ENCODE measurements around the gene ASS1.
"Not testable (repeated sequence)": the region's sequence is repeated elsewhere in the genome, so short reads cannot be mapped to it uniquely, and the experiment has no call there.

Gene ASS1

DNA sequence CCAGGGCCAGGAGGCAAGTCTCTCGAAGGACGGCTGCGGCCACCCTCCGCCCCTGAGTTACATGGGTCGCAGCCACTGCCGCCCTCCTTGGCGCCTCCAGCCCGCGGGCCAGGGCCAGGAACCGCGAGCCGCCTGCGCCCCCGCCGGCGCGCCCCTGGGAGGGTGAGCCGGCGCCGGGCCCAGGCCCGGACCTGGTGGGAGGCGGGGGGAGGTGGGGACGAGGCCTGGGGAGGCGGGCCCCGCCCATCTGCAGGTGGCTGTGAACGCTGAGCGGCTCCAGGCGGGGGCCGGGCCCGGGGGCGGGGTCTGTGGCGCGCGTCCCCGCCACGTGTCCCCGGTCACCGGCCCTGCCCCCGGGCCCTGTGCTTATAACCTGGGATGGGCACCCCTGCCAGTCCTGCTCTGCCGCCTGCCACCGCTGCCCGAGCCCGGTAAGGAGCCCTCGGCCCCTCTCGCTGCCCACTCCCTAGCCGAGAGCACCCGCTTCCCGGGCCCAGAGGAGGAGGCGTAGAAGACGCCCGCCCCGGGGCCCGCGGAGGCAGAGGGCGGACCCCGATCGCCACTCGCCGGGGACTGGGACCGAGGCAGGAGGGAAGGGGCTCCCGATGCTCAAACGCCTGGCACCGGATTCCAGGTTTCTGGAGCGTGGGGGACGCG, at the start of gene ASS1:
TSS of gene ASS1 (plus strand) at position 397 of the 657 bp plus-strand sequence. CDS start 7,268 bp downstream, outside the sequence.
- in situ Hi-C loops (cut with MboI; ENCODE audit: low sequenced_read_pairs): no loop called here

DNA sequence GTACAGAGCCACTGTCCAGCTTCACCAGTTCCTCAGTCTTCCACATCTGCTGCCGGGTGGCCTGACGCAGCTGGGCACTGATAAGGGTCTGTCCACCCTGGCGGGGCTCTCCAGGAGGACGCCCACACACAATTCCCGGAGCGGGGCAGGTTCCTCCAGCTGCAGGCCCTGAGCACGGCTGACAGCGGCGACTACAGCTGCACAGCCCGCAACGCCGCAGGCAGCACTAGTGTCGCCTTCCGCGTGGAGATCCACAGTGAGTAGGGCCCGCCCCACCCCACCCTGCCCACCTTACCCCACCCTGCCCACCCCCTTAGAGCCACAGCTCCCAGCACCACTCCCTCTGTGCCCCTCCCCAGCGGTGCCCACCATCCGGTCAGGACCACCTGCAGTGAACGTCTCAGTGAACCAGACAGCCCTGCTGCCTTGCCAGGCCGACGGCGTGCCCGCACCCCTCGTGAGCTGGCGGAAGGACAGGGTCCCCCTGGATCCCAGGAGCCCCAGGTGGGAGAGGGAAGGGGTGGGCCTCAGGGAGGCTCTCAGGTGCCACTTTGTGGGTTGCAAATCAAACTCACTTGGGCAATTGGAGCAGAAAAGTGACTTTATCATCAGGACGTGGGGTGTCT, 48.8 kb upstream of the ASS1 start:
- in situ Hi-C loops (cut with MboI; ENCODE audit: low sequenced_read_pairs): no loop called here

DNA sequence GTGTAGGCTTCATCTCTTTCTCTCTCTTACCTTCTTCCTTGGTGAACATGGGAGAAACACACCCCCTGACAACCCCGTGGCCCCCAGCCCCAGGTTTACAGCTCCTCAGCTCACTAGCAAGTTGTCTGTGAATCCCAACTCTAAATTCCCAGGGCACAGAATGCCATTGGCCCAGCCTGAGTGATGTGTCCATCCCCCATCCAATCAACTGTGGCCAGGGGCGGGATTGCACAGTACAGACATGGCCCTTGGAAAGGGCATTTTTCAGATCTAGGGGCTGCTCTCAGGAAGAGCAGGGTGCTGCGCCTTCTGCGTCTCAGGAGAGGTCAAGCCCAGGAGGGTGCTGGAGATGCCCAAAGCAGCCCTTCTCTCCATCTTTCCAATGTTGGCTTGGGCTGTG, 48.2 kb upstream of the ASS1 start:
- in situ Hi-C loops (cut with MboI; ENCODE audit: low sequenced_read_pairs): no loop called here

DNA sequence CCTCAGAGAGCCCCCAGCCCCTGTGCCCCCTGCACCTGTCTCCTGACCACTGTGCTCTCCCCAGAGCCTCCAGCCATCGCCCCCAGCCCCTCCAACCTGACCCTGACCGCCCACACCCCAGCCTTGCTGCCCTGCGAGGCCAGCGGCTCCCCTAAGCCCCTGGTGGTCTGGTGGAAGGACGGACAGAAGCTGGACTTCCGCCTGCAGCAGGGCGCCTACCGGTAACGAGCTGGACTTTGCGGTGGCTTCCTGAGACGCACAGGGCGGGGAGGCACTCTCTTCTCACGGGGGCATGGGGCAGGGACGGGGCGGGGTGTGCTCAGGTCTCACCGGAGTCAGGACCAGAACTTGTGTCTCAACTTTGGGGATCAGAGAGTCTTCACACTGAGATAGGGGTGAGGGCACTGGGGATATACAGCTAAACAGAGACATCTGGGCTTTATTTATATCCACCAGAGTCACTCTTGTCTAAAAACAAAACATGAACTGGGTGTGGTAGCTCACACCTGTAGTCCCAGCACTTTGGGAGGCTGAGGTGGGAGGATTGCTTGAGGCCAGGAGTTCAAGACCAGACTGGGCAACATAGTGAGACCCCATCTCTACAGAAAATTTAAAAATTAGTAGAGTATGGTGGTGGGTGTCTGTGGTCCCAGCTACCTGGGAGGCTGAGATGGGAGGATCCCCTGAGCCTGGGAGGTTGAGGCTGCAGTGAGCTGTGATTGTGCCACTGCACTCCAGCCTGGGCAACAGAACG, 46.1 kb upstream of the ASS1 start:
- in situ Hi-C loops (cut with MboI; ENCODE audit: low sequenced_read_pairs): no loop called here

DNA sequence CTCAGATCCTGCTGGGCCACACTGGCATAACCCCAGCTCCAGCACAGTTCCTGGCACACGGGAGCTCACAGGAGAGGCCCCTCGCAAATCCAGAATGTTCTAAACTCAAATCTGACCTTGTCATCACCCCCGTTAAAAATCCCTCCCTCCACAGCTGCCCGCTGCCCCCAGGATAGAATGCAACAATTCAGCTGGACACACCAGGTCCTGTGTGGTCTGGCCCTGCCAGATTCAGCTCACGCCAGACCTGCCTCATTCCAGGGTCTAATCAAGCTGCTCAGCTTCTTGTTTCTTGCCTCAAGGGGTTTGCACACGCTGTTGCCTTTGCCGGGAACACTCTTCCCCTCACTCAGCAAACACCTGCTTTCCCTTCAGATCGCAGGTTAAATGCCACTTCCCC, 45.0 kb upstream of the ASS1 start:
- in situ Hi-C loops (cut with MboI; ENCODE audit: low sequenced_read_pairs): no loop called here

DNA sequence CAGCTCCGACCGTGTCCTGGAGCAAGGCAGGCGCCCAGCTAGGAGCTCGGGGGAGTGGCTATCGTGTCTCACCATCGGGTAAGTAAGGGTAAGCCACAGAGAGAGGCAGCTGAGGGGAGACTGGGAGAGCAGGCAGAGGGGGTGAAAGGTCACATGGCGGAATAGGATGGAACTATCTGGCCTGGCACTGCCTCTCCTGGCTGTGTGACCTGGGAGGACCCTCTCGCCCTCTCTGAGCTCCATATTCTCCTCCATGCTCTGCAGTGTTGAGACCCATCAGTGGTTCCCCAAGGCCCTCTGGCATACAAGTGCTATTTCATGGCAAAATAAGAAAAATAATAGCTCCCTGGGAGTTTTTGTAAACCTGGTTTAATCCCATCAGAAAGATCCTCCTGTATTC, 43.9 kb upstream of the ASS1 start:
- in situ Hi-C loops (cut with MboI; ENCODE audit: low sequenced_read_pairs): no loop called here

DNA sequence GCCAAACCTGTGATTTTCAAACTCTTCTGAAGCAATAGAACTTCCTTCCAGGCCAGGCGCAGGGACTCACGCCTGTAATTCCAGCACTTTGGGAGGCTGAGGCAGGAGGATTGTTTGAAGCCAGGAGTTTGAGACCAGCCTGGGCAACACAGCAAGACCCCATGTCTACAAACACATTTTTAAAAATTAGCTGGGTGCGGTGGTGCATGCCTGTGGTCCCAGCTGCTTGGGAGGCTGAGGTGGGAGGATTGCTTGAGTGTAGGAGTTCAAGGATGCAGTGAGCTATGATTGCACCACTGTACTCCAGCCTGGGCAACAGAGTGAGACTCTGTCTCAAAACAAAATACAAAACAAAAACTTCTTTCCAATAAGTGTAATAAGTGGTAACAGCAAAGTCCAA, 43.0 kb upstream of the ASS1 start:
- in situ Hi-C loops (cut with MboI; ENCODE audit: low sequenced_read_pairs): not testable (repeated sequence)

DNA sequence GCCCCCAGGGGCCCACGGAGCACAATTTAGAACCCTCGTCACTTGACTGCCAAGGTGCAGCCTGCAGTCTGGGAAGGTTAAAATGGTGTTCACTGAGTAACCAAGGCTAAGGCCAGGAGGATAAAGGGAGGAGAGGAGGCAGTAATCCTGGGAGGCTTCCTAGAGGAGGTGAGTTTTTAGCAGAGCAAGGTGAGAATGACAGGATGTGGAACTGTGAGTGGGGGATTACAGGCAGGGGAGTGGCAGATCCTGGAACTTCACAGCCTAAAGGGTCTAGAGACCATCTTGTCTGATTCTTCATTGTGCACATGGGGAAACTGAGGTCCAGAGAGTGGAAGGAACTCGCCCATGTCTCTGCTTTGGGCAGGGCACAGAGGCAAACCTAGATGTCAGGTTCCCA, 42.5 kb upstream of the ASS1 start:
- in situ Hi-C loops (cut with MboI; ENCODE audit: low sequenced_read_pairs): no loop called here

DNA sequence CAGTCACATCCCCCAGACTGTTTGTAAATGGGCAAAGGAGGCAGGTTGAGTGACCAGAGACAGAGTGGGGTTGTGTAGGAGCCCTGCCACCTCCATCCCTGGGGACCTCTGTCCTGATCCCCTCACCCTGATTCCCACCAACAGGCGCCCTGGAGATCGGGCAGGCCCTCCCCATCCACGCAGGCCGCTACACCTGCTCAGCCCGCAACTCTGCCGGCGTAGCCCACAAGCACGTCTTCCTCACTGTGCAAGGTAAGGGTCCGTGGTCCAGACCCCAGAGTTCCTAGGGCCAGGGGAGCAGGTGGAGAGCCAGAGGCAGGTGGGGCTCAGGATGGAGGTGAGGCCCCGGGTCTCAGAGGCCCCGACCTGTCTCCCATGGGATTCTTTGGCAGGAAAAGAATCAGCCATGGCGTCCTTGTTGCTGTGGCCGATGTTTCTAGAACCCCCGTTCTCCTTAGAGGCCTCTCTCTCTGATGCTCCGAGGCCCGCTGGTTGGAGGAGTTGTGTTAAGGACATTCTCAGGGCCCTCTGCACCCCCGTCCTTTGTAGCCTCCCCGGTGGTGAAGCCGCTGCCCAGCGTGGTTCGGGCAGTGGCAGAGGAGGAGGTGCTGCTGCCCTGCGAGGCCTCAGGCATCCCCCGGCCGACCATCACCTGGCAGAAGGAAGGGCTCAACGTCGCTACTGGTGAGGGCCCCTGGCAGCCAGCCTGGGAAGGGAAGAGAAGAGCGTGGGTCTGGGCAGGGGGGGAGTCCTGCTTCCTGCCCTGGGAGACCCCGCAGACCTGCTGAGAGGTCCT, 41.9 kb upstream of the ASS1 start:
- in situ Hi-C loops (cut with MboI; ENCODE audit: low sequenced_read_pairs): no loop called here

DNA sequence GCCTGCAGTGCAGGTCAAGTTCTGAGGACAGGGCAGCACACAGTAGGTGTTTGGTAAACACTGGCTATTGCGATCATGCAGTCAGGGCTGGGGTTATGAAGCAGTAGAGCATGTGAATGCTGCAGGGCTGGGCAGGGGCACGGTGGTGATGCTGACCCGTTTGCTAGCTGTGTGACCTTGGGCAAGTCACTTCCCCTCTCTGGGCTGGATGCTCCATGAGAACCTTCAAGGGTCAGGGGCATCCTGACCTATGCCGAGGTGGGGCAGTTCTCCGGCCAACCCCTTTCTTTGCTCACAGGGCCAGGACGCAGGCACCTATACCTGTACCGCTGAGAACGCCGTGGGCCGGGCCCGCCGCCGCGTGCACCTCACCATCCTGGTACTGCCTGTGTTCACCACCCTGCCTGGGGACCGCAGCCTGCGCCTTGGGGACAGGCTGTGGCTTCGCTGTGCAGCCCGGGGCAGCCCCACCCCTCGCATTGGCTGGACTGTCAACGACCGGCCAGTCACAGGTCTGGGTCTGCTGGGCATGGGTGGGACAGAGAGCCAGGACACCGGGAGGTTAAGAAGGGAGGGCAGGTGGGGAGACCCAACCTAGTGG, 39.0 kb upstream of the ASS1 start:
- in situ Hi-C loops (cut with MboI; ENCODE audit: low sequenced_read_pairs): no loop called here

DNA sequence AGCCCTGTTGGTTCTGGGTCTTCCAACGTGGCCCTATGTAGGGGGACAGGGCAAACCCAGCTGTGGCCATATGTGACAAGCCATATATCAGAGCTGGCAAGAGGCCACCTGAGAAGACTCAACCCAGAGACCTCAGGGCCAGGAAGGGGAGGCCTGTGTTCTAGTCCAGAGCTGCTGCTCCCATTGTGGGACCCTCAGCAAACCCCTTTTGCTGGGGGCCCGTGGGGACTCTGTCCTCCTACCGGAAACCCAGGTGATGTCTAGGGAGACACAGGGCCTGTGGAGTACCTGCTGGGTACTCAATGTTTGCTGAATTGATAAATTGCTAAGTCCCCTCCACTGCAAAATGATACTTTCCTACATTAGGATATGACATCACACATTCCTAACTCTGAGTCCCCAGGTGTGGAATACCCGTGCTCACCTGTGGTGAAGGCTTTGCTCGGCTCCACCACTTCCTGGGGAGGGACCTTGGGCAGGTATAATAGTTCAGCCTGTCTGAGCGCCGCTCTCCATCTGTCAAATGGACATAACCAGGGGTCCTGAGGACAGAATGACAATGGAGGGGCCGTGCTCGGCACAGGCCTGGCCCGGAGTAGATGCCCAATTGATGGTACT, 38.4 kb upstream of the ASS1 start:
- in situ Hi-C loops (cut with MboI; ENCODE audit: low sequenced_read_pairs): no loop called here

DNA sequence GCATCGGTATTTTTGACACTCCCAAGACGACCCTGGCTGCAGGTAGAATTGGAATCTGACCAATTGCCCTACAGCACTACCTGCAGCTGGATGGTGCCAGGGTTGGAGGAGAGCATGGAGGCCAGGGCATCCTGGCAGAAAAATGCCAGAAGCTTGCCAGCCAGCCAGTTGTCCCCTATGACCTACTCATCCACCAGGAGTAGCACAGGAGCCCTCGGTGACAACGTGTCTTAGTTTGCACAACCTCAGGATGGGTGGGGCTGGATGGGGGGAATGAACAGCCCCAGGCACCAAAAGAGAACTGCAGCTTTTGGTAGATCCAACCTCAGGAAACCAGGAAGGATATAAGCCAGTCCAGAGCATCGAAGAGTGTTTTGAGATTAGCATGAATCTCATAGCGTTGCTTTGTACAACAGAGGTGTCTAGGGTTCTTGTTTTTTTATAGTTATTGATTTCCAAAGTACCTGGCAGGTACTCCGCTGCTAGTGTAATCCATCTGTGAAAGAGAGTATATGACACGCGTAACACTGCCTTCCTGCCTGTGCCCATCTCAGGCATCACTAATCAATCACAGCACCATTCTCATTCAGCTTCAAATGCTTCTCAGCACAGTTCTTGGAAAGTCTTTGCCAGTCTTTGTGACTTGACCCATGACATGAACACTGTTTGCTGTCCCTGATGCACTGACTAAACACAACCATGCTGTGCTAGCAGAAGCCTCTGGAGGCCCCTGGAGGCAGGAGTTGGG, 36.7 kb upstream of the ASS1 start:
- in situ Hi-C loops (cut with MboI; ENCODE audit: low sequenced_read_pairs): no loop called here

DNA sequence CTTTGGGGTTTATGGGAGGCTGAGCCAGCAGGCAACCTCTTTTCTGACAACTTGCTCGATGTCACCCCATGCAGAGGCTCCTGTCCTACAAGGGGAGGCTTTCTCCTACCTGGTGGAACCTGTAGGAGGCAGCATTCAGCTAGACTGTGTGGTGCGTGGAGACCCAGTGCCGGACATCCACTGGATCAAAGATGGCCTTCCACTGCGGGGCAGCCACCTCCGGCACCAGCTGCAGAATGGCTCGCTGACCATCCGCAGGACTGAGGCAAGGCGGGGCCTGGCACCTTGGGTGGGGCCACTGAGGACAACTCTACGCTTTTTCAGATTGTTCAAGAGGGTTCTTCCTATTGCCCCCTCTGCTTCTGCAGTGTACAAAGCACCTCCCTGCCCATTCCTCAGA, 36.1 kb upstream of the ASS1 start:
- in situ Hi-C loops (cut with MboI; ENCODE audit: low sequenced_read_pairs): no loop called here

DNA sequence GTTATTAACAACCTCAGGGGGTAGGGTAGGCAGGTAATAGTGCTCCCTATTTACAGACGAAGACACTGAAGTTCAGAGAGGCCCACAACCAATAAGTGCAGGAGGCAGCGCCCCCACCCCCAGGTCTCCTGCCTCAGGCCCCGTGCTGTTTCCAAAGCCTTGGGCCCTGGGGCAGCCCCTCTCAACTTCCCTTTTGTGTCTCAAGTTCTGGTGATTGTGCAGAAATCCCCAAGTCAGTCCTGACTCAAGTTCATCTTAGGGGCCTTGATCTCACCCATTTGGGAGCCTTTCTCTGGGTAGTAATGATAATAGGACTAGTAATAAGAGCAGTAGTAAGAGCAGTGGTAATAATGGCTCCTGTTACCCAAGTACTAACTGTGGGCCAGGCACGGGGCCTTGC, 35.5 kb upstream of the ASS1 start:
- in situ Hi-C loops (cut with MboI; ENCODE audit: low sequenced_read_pairs): no loop called here

DNA sequence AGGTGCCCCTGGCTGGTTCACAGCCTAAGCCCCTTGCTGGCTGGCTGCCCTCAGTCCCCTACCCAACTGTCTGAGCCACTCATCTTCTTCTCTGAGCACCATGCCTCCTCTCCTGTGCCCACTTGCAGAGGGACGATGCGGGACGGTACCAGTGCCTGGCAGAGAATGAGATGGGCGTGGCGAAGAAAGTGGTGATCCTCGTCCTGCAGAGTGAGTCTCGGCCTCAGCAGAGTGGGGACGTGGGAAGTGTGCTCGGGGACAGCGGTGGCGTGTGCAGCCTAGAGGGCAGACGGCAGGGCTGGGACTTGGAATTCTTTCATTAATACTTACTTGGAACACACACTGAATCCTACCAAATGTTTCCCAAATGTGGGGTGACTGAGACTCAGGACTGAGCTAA, 34.3 kb upstream of the ASS1 start:
- in situ Hi-C loops (cut with MboI; ENCODE audit: low sequenced_read_pairs): no loop called here

DNA sequence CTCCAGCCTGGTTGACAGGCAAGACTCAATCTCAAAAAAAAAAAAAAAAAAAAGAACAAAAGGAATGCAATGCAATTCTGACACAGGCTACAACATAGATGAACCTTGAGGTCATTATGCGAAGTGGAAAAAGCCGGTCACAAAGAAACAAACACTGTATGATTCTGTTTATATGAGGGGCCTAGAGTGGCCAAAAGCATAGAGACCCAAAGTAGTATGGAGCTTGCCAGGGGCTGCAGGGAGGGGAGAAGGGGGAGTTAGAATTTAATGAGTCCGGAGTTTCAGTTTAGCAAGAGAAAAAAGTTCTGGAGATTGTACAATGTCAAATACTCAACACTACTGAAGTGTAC, 33.2 kb upstream of the ASS1 start:
- in situ Hi-C loops (cut with MboI; ENCODE audit: low sequenced_read_pairs): no loop called here

DNA sequence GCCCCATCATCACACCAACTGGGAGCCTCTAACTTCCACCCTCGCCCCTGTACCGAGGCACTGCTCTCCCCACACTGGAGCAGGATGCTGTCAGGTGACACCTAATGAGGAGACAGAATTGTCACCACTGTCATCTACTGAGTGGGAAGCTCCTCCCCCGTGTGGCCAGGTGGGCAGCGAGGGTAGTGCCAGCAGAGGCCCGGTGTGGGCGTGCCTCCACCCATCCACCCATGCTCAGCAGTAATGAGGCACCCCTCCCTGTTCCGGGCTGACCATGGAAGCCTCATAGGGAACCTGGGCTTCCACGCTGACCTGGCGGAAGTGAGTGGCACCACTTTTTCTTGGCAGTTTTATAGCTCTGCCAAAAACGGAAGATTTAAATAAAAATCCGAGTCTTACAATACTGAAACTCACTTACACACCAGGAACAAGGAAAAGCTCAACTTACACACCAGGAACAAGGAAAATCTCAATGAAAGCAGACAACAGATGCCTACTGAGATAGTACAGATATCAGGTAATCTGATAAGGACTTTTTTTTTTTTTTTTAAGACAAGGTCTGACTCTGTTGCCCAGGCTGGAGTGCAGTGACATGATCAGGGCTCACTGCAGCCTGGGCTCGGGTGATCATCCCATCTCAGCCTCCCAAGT, 30.6 kb upstream of the ASS1 start:
- in situ Hi-C loops (cut with MboI; ENCODE audit: low sequenced_read_pairs): no loop called here

DNA sequence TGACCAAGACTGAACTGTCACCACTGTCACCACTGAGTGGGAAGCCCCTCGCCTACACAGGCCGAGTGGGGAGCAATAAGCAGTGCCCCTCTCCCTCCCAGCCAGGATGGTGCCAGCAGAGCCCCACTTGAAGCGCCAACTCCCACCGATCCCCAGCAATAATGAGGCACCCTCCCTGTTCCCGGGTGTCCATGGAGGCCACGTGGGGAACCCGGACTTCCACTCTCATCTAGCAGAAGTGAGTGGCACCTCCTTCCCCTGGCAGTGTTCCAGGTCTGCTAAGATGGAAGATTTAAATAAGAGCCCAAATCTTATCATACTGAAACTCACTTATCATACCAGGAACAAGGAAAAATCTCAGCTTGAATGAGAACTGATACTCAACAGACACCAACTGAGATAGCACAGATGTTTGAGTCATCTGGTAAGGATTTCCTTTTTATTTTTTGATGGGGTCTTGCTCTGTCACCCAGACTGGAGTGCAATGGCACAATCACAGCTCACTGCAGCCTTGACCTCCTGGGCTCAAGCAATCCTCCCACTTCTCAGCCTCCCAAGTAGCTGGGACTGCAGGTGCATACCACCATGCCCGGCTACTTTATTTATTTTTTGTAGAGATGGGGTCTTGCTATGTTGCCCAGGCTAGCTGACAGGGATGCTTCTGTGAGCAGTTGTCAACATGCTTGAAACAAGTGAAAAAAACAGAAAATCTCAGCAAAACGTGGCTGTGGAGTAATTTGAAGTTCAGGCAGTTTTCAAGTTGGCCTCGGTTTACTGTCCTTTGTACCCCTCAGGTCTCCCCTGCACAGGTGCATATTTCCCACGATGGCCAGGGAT, 29.6 kb upstream of the ASS1 start:
- in situ Hi-C loops (cut with MboI; ENCODE audit: low sequenced_read_pairs): no loop called here

DNA sequence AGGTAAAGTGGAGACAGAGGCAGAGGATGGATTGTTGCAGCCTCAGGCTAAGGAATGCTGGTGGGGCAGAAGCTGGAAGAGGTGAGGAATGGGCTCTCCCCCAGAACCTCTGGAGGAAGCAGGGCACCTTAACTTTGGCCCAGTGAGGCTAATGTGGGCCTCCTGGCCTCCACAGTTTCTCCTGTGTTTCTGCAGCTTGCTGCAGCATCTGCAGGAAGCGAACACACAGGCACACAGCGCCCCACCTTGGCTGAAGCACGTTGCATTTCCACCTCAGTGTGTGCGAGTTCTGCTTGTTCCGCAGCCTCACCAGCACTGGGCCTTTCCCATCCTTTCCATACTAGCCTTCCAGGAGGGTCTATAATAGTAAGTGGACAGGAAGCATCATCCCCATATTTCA, 27.2 kb upstream of the ASS1 start:
- in situ Hi-C loops (cut with MboI; ENCODE audit: low sequenced_read_pairs): no loop called here

All from HL-60/S4 treated with retinoic acid at 250 ng/mL for 4 days and 3 days (cell line).